ENCODE measurements around the gene CETP.
"Not testable (repeated sequence)": the region's sequence is repeated elsewhere in the genome, so short reads cannot be mapped to it uniquely, and the experiment has no call there.

The CETP gene

GRCh38 chr16:57003439-57004386 is 42.0 kb downstream of the CETP start:
- no peak for DNase-seq (ENCODE audit: low spot score)
- TF ChIP-seq, protein P1, sequence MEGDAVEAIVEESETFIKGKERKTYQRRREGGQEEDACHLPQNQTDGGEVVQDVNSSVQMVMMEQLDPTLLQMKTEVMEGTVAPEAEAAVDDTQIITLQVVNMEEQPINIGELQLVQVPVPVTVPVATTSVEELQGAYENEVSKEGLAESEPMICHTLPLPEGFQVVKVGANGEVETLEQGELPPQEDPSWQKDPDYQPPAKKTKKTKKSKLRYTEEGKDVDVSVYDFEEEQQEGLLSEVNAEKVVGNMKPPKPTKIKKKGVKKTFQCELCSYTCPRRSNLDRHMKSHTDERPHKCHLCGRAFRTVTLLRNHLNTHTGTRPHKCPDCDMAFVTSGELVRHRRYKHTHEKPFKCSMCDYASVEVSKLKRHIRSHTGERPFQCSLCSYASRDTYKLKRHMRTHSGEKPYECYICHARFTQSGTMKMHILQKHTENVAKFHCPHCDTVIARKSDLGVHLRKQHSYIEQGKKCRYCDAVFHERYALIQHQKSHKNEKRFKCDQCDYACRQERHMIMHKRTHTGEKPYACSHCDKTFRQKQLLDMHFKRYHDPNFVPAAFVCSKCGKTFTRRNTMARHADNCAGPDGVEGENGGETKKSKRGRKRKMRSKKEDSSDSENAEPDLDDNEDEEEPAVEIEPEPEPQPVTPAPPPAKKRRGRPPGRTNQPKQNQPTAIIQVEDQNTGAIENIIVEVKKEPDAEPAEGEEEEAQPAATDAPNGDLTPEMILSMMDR (IDR thresholded peaks at IDR 0.05; ENCODE audit: extremely low read depth, insufficient read depth, missing control alignments) = no peak
- in situ Hi-C loops (cut with MboI; ENCODE audit: low pct_unique_long_range_greater_than_20kb, low sequenced_read_pairs, unreplicated experiment) = no loop called here

GRCh38 chr16:57004387-57005250 is 42.9 kb downstream of the CETP start:
- TF ChIP-seq, protein P1 (IDR thresholded peaks at IDR 0.05; ENCODE audit: extremely low read depth, insufficient read depth, missing control alignments) = no peak
- in situ Hi-C loops (cut with MboI; ENCODE audit: low pct_unique_long_range_greater_than_20kb, low sequenced_read_pairs, unreplicated experiment) = no loop called here
- no peak for DNase-seq (ENCODE audit: low spot score)

DNA sequence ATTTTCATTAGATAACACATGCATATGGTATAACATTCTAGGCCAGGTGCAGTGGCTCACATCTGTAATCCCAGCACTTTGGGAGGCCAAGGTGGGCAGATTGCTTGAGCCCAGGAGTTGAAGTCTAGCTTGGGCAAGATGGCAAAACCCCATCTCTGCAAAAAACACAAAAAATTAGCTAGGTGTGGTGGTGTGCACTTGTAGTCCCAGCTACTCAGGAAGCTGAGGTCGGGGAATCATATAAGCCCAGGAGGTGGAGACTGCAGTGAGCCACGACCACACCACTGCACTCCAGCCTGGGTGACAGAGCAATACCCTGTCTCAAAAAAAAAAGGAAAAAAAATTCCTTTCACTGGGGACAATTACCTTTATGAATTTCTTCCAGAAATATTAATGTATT is 43.8 kb downstream of the CETP start:
- DNase-seq (ENCODE audit: low spot score); in situ Hi-C loops (cut with MboI; ENCODE audit: low pct_unique_long_range_greater_than_20kb, low sequenced_read_pairs, unreplicated experiment): not testable (repeated sequence)

DNA sequence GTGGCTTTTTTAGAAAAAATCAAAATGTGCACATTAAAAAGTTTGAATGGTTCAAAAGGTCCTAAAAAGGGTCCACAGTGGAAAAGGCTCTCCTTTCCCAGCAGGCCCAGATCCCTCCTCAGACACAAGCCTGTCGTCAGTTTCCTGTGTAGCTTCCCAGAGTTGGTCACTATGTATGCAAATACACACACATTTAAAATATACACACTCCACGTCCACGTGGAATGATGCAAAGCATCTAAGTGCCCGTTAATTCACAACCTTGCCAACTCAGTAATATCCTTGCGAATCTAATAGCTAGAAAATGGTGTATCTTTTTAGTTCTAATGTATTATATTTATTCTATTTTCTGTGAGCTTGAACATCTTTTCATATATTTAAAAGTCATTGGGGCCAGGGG is 45.3 kb downstream of the CETP start:
- TF ChIP-seq, protein P1 (IDR thresholded peaks at IDR 0.05; ENCODE audit: extremely low read depth, insufficient read depth, missing control alignments) = no peak
- in situ Hi-C loops (cut with MboI; ENCODE audit: low pct_unique_long_range_greater_than_20kb, low sequenced_read_pairs, unreplicated experiment) = no loop called here
- no peak for DNase-seq (ENCODE audit: low spot score)

- TF ChIP-seq, protein P1 (IDR thresholded peaks at IDR 0.05; ENCODE audit: extremely low read depth, insufficient read depth, missing control alignments) = no peak
- in situ Hi-C loops (cut with MboI; ENCODE audit: low pct_unique_long_range_greater_than_20kb, low sequenced_read_pairs, unreplicated experiment) = no loop called here
- no peak for DNase-seq (ENCODE audit: low spot score)
Measured at GRCh38 chr16:57007530-57007929, 45.8 kb downstream of the CETP start.

GRCh38 chr16:57008440-57008839 is 46.7 kb downstream of the CETP start:
- in situ Hi-C loops (cut with MboI; ENCODE audit: low pct_unique_long_range_greater_than_20kb, low sequenced_read_pairs, unreplicated experiment) = no loop called here
- no peak for DNase-seq (ENCODE audit: low spot score)
- TF ChIP-seq, protein P1 (IDR thresholded peaks at IDR 0.05; ENCODE audit: extremely low read depth, insufficient read depth, missing control alignments) = no peak

Measured in GM13977 (cell line).